Activated naive CD4-positive, alpha-beta T cell (primary cell): ENCODE results near the gene TP73.

Experiments
- DNase-seq, 4 experiments: peaks; one replicate each; lab custom pipeline; 2025; lab: John Stamatoyannopoulos, UW

The TP73 gene

GRCh38 chr1:3651930-3652547, at the start of gene TP73:
TP73 (plus strand) TSS chr1:3652516; CDS start chr1:3682366, 29,850 bp downstream.
- DNase-seq = no peak

DNA sequence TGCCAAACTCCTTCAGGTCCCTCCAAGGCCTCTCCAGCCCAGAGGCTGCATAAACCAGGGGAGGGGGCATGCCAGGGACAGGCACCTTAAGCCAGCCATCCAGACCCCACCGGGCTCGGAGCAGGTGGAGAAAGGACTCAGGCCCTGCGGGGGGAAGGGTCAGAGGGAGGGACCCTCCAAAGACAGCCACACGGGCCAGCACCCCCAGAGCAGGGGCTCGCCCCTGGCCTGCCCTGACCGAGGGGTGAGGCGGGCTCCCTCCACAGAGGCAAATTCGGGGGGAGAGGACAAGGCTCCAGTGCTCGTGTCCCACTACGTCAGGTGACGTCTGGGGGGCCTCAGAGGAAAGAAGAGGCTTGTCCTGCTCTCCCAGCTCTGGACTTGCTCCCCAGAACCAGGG, 49.2 kb upstream of the TP73 start:
- DNase-seq = no peak

- no peak for DNase-seq
Measured at GRCh38 chr1:3603571-3604467, 48.5 kb upstream of the TP73 start.

GRCh38 chr1:3604468-3604974, 47.8 kb upstream of the TP73 start:
- DNase-seq = no peak

DNA sequence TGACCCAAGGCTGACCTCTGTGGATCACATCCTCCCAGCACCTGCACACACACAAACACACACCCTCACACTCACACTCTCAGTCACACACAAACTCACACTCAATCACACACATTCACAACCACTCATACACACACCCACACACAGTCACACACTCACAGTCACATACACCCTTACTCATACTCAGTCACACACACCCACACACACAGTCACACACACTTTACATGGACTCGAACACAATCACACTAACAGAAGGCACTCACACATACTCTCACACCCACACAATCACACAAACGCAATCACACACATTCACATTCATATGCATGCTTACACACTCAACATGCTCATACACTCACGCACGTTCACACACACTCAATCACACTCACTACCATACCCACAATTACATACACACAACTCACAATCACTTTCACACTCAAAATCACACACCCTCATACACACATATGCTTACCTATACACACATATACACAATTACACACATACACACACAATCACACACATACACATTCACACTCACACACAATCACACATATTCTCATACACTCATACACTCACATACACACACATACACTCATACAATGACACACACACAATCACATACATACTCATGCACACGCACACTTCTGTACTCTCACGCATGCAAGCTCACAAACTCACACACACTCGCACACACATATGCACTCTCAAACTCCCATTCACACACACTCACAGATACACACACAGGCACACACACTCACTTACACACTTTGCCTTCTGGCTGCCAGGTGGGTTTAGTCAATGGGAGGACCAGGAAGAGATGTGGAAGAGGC, 47.1 kb upstream of the TP73 start:
- no peak for DNase-seq

GRCh38 chr1:3606779-3607702, 45.3 kb upstream of the TP73 start:
- DNase-seq = no peak

- DNase-seq = no peak
Measured at GRCh38 chr1:3607703-3608065, 44.6 kb upstream of the TP73 start.

DNA sequence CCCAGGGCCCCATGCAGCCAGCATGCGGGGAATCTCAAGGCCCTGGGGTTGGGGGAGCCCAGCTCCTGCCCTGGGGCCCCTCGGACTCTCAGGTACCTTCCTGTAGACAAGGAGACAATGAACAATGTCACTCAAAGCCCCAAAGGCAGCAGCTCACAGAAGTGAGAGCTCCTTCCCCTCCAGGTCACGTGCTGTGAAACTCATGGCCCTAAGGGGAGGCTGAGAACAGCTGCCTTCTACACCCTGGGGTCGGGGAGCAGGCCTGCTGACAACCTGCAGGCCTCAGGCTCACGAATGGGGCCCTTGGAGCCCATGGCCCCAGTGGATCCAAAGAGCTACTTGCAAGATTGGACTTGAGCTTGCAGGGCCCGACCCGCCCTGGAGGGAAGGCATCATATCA, 44.2 kb upstream of the TP73 start:
- no peak for DNase-seq

DNA sequence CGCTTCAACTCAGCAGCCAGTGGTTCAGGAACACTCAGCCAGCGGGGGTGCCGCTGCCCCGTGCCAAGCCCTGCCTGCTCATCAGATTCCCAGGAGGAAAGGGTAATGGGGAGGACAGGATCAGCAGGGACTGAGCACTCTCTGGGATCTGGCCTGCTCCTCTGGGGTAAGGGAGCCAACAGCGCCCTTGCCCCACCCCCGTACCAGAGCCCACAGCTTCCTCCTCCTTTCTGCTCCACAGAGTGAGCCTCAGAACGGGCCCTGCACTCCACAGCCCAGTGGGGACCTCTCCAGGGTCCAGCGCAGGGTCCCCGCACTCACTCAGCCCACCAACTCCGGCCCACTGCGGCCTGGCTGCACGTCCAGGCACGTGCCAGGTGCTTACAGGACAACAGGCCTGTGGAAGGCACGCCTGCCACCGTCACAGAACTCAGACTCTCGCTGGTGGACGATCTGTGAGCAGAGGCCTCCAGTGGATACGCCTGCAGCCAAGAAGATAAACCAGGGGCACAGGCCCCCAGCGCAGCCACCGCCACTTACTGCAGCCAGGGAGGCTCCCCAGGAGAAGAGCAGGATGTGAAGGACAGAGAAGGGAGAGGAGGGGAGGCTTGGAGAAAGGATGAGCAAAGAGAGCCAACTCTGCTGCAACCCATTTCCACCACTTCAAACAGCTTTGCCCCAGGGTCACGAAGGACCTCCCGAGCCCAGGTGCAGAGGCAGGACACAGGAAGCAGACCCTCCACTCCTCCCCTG, 43.1 kb upstream of the TP73 start:
- DNase-seq = no peak

- no peak for DNase-seq
Measured at GRCh38 chr1:3609769-3610526, 42.4 kb upstream of the TP73 start.

GRCh38 chr1:3610527-3611169, 41.7 kb upstream of the TP73 start:
- no peak for DNase-seq

DNA sequence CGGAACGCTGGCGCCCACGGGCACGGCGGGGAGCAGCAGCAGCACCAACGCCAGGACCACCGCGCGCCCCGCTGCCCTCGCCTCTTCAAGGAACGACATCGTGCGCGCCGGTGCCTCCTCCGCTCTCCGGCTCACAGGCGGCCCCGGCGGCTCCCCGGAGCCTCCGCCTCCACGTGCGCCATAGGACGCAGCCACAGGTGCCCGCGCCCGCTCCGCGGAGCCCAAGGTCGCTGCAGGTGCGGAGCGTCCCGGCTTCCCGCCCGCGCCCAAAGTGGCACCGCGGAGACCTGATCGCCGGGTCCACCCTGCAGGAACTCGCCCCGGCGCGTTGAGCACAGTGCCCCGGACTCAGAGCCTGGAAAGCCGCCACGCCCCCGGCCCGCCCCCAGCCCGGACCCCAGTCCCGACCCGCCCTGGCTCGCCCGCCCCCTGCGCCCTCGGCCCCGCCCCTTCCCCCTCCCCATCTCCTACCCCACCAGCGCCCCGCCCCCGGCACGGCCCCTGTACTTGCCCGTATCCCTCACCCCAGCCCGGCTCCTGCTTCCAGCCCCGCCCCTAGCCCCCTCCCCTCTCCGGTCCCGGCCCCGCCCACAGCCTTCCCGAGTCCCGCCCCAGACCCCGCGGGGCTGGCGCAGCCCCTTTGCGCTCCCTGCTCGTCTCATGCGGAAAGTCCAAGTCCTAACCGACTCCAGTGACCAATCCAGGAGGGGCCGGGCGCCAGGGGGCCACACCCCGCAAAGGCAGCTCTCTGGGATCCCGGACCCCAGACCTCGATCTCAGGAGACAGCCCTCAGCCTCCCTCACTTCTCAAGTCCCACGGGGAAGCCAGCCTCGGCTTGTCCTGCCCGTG, 40.9 kb upstream of the TP73 start, which contains the start of gene MEGF6:
Gene MEGF6 (minus strand): TSS at position 339 of the 850 bp plus-strand sequence. CDS start 240 bp downstream, at position 99.
- peak; percentile 30 to 63 (median 32) for DNase-seq

DNA sequence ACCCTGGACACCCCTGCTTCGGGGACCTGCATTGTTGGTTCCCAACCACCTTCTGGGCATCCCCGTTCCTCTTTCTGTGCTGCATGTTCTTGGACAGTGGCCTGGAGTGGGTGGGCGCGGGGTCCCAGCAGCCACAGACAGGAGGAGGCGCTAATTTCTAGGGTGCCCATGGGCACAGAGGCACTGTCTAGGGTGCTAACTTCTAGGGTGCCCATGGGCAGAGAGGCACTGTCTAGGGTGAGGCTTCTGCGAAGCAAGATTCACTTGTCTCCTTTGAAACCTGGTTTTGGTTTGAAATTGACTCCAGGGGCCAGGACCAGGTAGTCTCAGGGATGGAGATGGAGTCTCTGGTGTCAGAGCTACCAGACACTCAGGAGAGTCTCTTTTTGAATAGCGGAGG, 40.2 kb upstream of the TP73 start:
- DNase-seq = no peak

DNA sequence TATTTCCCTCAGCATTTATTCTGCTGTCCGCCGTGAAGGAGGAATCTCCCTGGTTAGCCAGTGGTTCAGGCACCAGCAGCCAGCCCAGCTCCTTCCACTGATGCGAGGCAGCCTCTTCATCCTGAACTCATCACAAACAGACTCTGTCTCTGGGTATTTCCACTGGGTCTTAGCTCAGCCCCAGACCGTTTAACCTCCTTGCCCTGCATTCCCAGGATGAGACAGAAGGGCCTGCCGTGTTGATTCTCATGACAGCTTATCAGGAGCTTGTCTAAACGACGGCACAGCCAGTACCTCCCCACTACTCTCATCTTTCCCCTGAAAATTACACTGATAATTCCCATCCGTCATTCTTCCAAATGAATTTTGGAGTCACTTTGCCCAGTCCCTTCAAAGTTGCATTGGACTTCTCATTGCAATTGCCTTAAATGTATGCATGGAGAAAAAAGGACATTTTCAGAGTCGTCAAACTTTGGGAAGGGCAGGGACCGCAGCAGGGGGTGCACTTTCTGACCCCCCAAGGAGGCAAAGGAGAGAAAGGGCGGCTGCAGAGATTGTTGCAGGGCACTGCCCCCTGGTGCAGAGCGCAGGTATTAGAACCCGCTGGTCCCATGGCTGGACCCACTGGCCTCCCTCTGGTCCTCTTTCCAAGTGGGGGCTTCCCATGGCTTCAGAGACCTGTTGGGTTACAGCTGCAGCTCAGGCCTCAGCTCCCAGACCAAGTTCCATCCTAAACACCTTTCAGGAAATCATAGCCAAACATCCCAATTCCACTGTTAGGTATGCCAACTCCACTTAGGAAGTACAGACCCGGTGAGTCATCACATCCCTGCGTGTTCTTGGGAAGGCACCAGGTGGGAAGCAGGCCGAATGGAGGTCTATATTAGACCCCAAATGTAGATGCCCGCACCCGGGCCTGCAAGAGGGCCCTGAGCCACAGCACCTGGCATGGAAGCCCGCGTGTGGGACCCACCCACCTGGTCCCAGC, 37.3 kb upstream of the TP73 start:
- no peak for DNase-seq

DNA sequence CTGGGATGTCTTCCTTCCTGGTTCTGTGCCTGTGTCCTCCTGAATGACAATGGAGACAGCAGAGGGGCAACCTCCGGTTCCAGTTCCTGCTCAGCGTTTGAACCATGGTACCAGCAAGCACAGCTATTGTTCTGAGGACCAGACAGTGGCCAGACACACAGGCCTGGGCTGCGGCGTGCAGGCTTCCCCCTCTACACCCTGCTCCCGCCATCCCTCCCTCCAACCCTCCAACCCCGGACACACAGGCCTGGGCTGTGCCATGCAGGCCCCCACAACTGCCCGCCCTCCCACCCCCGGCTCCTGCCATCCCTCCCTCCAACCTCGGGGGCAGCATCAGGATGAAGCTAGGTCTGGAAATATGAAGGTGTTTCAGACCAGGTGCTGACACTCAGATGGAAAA, 35.5 kb upstream of the TP73 start:
- no peak for DNase-seq

GRCh38 chr1:3617806-3618345, 34.4 kb upstream of the TP73 start:
- no peak for DNase-seq

- no peak for DNase-seq
Measured at GRCh38 chr1:3618531-3618880, 33.8 kb upstream of the TP73 start.
